GM12878 (cell line): ENCODE data around the gene ZNF581. TPM values are rescaled to one million over a fixed set of nuclear protein-coding genes. Genes with fewer than 3 reads are reported as not detected.

ENCODE experiments used
- ATAC-seq: fragments of 200-7000 bp; cut with Tn5 transposase; 3 replicates; pipeline ENCODE4 v1.9.1; 2020; ENCODE audit warnings: mild to moderate bottlenecking, moderate library complexity
- BruUV-seq: library from RNA; stranded (reverse); fragments of 400-500 nt; replicated peaks from 2 replicates; lab custom pipeline; 2021; lab: Mats Ljungman, UMichigan
- CTCF ChIA-PET: fragments of 300-600 bp; sonication (Branson Sonifier 250); formaldehyde crosslinking; extraction: SDS; loops from one replicate; lab custom pipeline; 2021; ENCODE audit warnings: inconsistent platforms; lab: Yijun Ruan, JAX
- POLR2A ChIA-PET: fragments of 350-600 bp; formaldehyde crosslinking; extraction: SDS; loops from one replicate; lab custom pipeline; 2021; ENCODE audit warnings: inconsistent platforms; lab: Charles Lee
- RAD21 ChIA-PET: fragments of 300-600 bp; sonication (Branson Sonifier 250); formaldehyde crosslinking; loops from one replicate; lab custom pipeline; 2023; ENCODE audit warnings: antibody characterized with exemption; ENCODE audit not compliant: unreplicated experiment; lab: Charles Lee
- SMC1A ChIA-PET: fragments of 300-600 bp; sonication (Branson Sonifier 250); formaldehyde crosslinking; loops from one replicate; lab custom pipeline; 2023; ENCODE audit not compliant: unreplicated experiment, uncharacterized antibody; lab: Charles Lee
- DNase-seq: peaks from one replicate; pipeline ENCODE4 v3.0.0-alpha.2; 2011; ENCODE audit warnings: low read depth, low spot score
- FAIRE-seq: peaks from 3 replicates; lab custom pipeline; 2011; peaks lifted over from hg19 to GRCh38; lab: Jason Lieb, UNC
- H2AFZ ChIP-seq: 2 replicates; pipeline ENCODE4 v1.6.0; 2011; ENCODE audit warnings: low read depth, low read length, control low read depth; ENCODE audit not compliant: control insufficient read depth
- H3K27ac ChIP-seq: 2 replicates; pipeline ENCODE4 v1.5.1; 2011; ENCODE audit warnings: control low read depth; ENCODE audit not compliant: control insufficient read depth, insufficient read depth
- H3K27me3 ChIP-seq, 2 experiments: replicated peaks in 1 of 2; 2 replicates each; pipeline versions ENCODE4 v1.6.0 to v1.6.1; 2011; ENCODE audit warnings: low read length in 1 of 2; ENCODE audit not compliant: control insufficient read depth in 2 of 2, insufficient read depth in 2 of 2
- H3K36me3 ChIP-seq, 2 experiments: 2 replicates each; pipeline ENCODE4 v1.5.1; 2011; ENCODE audit warnings: low read length in 1 of 2; ENCODE audit not compliant: control insufficient read depth in 2 of 2, insufficient read depth in 2 of 2
- H3K4me1 ChIP-seq: 2 replicates; pipeline ENCODE4 v1.6.1; 2011; ENCODE audit warnings: mild to moderate bottlenecking, low read length, moderate library complexity, mixed read lengths; ENCODE audit not compliant: control insufficient read depth, insufficient read depth
- H3K4me2 ChIP-seq: 2 replicates; pipeline ENCODE4 v1.6.0; 2011; ENCODE audit warnings: control low read depth; ENCODE audit not compliant: control insufficient read depth, insufficient read depth
- H3K4me3 ChIP-seq: fragments of 200-600 bp; sonication (generic); 2 replicates; pipeline ENCODE4 v1.5.1; 2016
- H3K79me2 ChIP-seq: 2 replicates; pipeline ENCODE4 v1.6.0; 2011; ENCODE audit warnings: low read length; ENCODE audit not compliant: control insufficient read depth, insufficient read depth
- H3K9ac ChIP-seq: 2 replicates; pipeline ENCODE4 v1.8.0; 2011; ENCODE audit warnings: low read length, control low read depth, mixed read lengths; ENCODE audit not compliant: control insufficient read depth, insufficient read depth
- H3K9me3 ChIP-seq: replicated peaks from 3 replicates; pipeline ENCODE4 v1.5.1; 2011; ENCODE audit warnings: mild to moderate bottlenecking, low read length; ENCODE audit not compliant: control insufficient read depth, insufficient read depth
- H4K20me1 ChIP-seq: 2 replicates; pipeline ENCODE4 v1.6.0; 2011; ENCODE audit not compliant: control insufficient read depth, insufficient read depth
- CUX1 ChIP-seq: IDR thresholded peaks from 2 replicates; pipeline ENCODE4 v1.6.1; 2012; ENCODE audit warnings: improper control_type of control experiment, low read depth, low read length; ENCODE audit not compliant: insufficient replicate concordance
- EZH2 ChIP-seq: IDR thresholded peaks from 2 replicates; pipeline ENCODE4 v1.6.1; 2012; ENCODE audit warnings: low read depth, mild to moderate bottlenecking, control low read depth, inconsistent platforms, low read length, borderline replicate concordance; ENCODE audit not compliant: control insufficient read depth
- KAT2A ChIP-seq: conservative IDR thresholded peaks from 2 replicates; pipeline ENCODE4 v1.6.1; 2011; ENCODE audit warnings: low read depth, low read length; ENCODE audit not compliant: control insufficient read depth
- MAX ChIP-seq: IDR thresholded peaks from 2 replicates; pipeline ENCODE4 v1.6.1; 2012; ENCODE audit warnings: low read depth, low read length, improper control_type of control experiment
- MEF2B ChIP-seq: fragments of 450-650 bp; IDR thresholded peaks from 2 replicates; pipeline ENCODE4 v1.6.1; 2018; ENCODE audit warnings: mild to moderate bottlenecking, moderate library complexity; ENCODE audit not compliant: partially characterized antibody, poor library complexity, severe bottlenecking
- MTA2 ChIP-seq: fragments of 450-650 bp; IDR thresholded peaks from 2 replicates; pipeline ENCODE4 v1.6.1; 2016; ENCODE audit warnings: low read depth, mild to moderate bottlenecking, moderate library complexity
- POLR2AphosphoS2 ChIP-seq: IDR thresholded peaks from 2 replicates; pipeline ENCODE4 v1.6.1; 2011; ENCODE audit warnings: low read depth, mild to moderate bottlenecking, low read length, improper control_type of control experiment, moderate library complexity
- SMAD1 ChIP-seq: fragments of 450-650 bp; IDR thresholded peaks from 2 replicates; pipeline ENCODE4 v1.6.1; 2018; ENCODE audit warnings: mild to moderate bottlenecking, low read depth; ENCODE audit not compliant: partially characterized antibody
- SREBF1 ChIP-seq: IDR thresholded peaks from 2 replicates; pipeline ENCODE4 v1.6.1; 2012; ENCODE audit warnings: mild to moderate bottlenecking, low read length
- TCF7 ChIP-seq: IDR thresholded peaks from 2 replicates; pipeline ENCODE4 v1.6.1; 2014; ENCODE audit warnings: antibody characterized with exemption, borderline replicate concordance
- USF1 ChIP-seq: IDR thresholded peaks from 2 replicates; pipeline ENCODE4 v1.6.1; 2011; ENCODE audit warnings: borderline replicate concordance, low read depth, mild to moderate bottlenecking, moderate library complexity, mixed read lengths, low read length; ENCODE audit not compliant: insufficient read depth; ENCODE audit errors: extremely low read length
- WRNIP1 ChIP-seq: IDR thresholded peaks from 2 replicates; pipeline ENCODE4 v1.6.1; 2011; ENCODE audit warnings: low read depth, low read length, improper control_type of control experiment, borderline replicate concordance
- WGBS: methylation state at CpG from one replicate; pipeline ENCODE4 v1.1.6; 2016; ENCODE audit warnings: low lambda C conversion rate; ENCODE audit not compliant: insufficient replicate concordance, insufficient coverage; ENCODE audit errors: missing lambda C conversion rate; 5-methylcytosine and 5-hydroxymethylcytosine counted together
- in situ Hi-C: fragments of 300-500 bp; cut with MboI; formaldehyde crosslinking; loops from 9 replicates; pipeline ENCODE4 v1.14.3; 2018; ENCODE audit warnings: mixed read lengths
- intact Hi-C: fragments of 100-400 bp; cut with micrococcal nuclease; formaldehyde crosslinking; loops from one replicate; pipeline ENCODE4 v1.14.2; 2022; ENCODE audit not compliant: unreplicated experiment
- polyA plus RNA-seq, 11 experiments: library from polyadenylated mRNA; depleted of rRNA in 4 of 11; unstranded in 6 of 11; stranded (reverse) in 5 of 11; fragments of >200 nt; fragmentation: Nextera tagmentation in 4 of 11; fragmentation: Illumina TruSeq in 1 of 11; extraction: Ambion mirVana in 4 of 11; extraction: Trizol in 1 of 11; gene quantifications; 1 replicate in 1 of 11; 2 replicates in 10 of 11; pipeline versions ENCODE4 v1.2.1 to v1.2.3, GENCODE V29; 2011 to 2016; ENCODE audit warnings: inconsistent platforms in 2 of 11, missing spikeins in 2 of 11, low read depth in 1 of 11
- total RNA-seq, 4 experiments: library from RNA; depleted of rRNA in 3 of 4; stranded (reverse); fragments of >200 nt in 3 of 4; fragmentation: Illumina TruSeq in 1 of 4; extraction: Trizol in 1 of 4; gene quantifications; 2 replicates each; pipeline versions ENCODE4 v1.2.1 to v1.2.3, GENCODE V29; 2013 to 2021
- TF ChIP-seq, protein P1 (sequence below): IDR thresholded peaks from 2 replicates; pipeline ENCODE4 v1.6.1; 2012; ENCODE audit warnings: low read length, inconsistent platforms

Gene ZNF581
- total and polyA plus RNA-seq, 10 of the 15 experiments (the other 5 are each of a cell fraction or from before 2014, with no cell fraction given) = 4.7 to 45.4 (median 22.2) TPM

- intact Hi-C loops (no loop called here), in situ Hi-C loops (no loop called here)
- WGBS = under 1% methylated on average over 22 of the region's 23 CpGs
- DNase-seq (peak; percentile 95), FAIRE-seq (no peak), ATAC-seq (peak; percentile 89)
- RAD21 ChIA-PET = interaction anchor here (1.2 to 2.6 kb wide), 8 partner anchors 12 to 215 kb away, joined by 4 to 11 read pairs (median 4); partner anchors contain the start of genes TMEM238, ZNF579, ZNF628 and ZNF784
- H3K4me2 ChIP-seq = peak within 1 kb of the TSS; percentile 56
- H4K20me1 ChIP-seq = no peaks in the 10 kb centered on the region
- H3K36me3 ChIP-seq = peaks cover 0 to 8% of the 10 kb centered on the region in 2 experiments; a peak in 1 of 4 replicates
- H3K9me3 ChIP-seq = peaks cover 2% of the 10 kb centered on the region; the same call in 2 of the 3 replicates
- POLR2A ChIA-PET = interaction anchor here (0.6 to 1.6 kb wide), 18 partner anchors 10 to 1480 kb away, joined by 3 to 7 read pairs (median 4); partner anchors contain the start of genes CCDC106, HSPBP1, ISOC2 and TMEM238
- H3K4me1 ChIP-seq = peaks cover 6% of the 10 kb centered on the region; the same call in 1 of the 2 replicates
- H3K79me2 ChIP-seq = peaks cover 10% of the 10 kb centered on the region
- H3K9ac ChIP-seq = peak within 1 kb of the TSS; percentile 95
- H3K4me3 ChIP-seq = peak within 1 kb of the TSS; percentile 88
- CTCF ChIA-PET = interaction anchor here (1.0 to 2.4 kb wide), 5 partner anchors 11 to 96 kb away, joined by 3 to 11 read pairs (median 9); partner anchors contain the start of gene U2AF2
- H2AFZ ChIP-seq = peak within 1 kb of the TSS; percentile 99
- SMC1A ChIA-PET = interaction anchor here (0.9 to 2.3 kb wide), 5 partner anchors 33 to 123 kb away, joined by 3 to 16 read pairs (median 4); partner anchors contain the start of gene NAT14
- H3K27ac ChIP-seq = peak within 1 kb of the TSS; percentile 99
- no peaks in the 10 kb centered on the region for H3K27me3 ChIP-seq
- BruUV-seq = no TSS peak
- TF ChIP-seq POLR2AphosphoS2 (no peak), MAX (no peak), KAT2A (no peak), WRNIP1 (no peak), CUX1 (no peak), SREBF1 (no peak), MTA2 (peak; percentile 43), MEF2B (no peak), TCF7 (no peak), USF1 (no peak), EZH2 (no peak), SMAD1 (no peak)
- TF ChIP-seq, protein P1, sequence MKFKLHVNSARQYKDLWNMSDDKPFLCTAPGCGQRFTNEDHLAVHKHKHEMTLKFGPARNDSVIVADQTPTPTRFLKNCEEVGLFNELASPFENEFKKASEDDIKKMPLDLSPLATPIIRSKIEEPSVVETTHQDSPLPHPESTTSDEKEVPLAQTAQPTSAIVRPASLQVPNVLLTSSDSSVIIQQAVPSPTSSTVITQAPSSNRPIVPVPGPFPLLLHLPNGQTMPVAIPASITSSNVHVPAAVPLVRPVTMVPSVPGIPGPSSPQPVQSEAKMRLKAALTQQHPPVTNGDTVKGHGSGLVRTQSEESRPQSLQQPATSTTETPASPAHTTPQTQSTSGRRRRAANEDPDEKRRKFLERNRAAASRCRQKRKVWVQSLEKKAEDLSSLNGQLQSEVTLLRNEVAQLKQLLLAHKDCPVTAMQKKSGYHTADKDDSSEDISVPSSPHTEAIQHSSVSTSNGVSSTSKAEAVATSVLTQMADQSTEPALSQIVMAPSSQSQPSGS = no peak
Observed at GRCh38 chr19:55599468-55599841, 44.0 kb upstream of the ZNF581 start, which contains the start of gene FIZ1. FIZ1 (minus strand) TSS chr19:55599517; CDS start chr19:55597865, 1,652 bp downstream.
